Endothelial cell of umbilical vein (primary cell): ENCODE measurements around the gene CSNK1E.

Experiments used
- GATA2 ChIP-seq: IDR thresholded peaks from 2 replicates; pipeline ENCODE4 v1.7.0; 2011; ENCODE audit warnings: low read depth, mild to moderate bottlenecking, moderate library complexity, mixed read lengths, low read length; ENCODE audit not compliant: insufficient read length, insufficient read depth
- POLR2A ChIP-seq: IDR thresholded peaks from 2 replicates; pipeline ENCODE4 v1.6.1; 2012; ENCODE audit warnings: low read depth, mild to moderate bottlenecking, control low read depth, low read length
- POLR2AphosphoS5 ChIP-seq: IDR thresholded peaks from 2 replicates; pipeline ENCODE4 v1.6.1; 2012; ENCODE audit warnings: low read depth, mild to moderate bottlenecking, control low read depth, low read length, moderate library complexity; ENCODE audit not compliant: insufficient read depth
- TF ChIP-seq, protein P1 (sequence below), 2 donors: IDR thresholded peaks; 1 replicate in 1 of 2; 2 replicates in 1 of 2; pipeline ENCODE4 v1.5.1; 2011; ENCODE audit warnings: low read length in 2 of 2, mild to moderate bottlenecking in 2 of 2, moderate library complexity in 2 of 2, control low read depth in 1 of 2, inconsistent platforms in 1 of 2, low read depth in 1 of 2; ENCODE audit not compliant: insufficient read depth in 1 of 2; ENCODE audit errors: extremely low read depth in 1 of 2

- TF ChIP-seq POLR2AphosphoS5: no peak
- TF ChIP-seq, protein P1, sequence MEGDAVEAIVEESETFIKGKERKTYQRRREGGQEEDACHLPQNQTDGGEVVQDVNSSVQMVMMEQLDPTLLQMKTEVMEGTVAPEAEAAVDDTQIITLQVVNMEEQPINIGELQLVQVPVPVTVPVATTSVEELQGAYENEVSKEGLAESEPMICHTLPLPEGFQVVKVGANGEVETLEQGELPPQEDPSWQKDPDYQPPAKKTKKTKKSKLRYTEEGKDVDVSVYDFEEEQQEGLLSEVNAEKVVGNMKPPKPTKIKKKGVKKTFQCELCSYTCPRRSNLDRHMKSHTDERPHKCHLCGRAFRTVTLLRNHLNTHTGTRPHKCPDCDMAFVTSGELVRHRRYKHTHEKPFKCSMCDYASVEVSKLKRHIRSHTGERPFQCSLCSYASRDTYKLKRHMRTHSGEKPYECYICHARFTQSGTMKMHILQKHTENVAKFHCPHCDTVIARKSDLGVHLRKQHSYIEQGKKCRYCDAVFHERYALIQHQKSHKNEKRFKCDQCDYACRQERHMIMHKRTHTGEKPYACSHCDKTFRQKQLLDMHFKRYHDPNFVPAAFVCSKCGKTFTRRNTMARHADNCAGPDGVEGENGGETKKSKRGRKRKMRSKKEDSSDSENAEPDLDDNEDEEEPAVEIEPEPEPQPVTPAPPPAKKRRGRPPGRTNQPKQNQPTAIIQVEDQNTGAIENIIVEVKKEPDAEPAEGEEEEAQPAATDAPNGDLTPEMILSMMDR (IDR thresholded peaks at IDR 0.05; ENCODE audit: extremely low read depth in 1 of 2, insufficient read depth in 1 of 2, low read depth in 1 of 2, low read length in 2 of 2): no peak
- no peak for TF ChIP-seq GATA2
- no peak for TF ChIP-seq POLR2A
These were observed 8.3 kb downstream of the CSNK1E start for GRCh38 chr22:38308791-38309498.
